ENCODE measurements around the gene ELFN2. TPM values are rescaled to one million over a fixed set of nuclear protein-coding genes. Genes with fewer than 3 reads are reported as not detected.

The ELFN2 gene
- total and polyA plus RNA-seq, 4 donors, result 0.07 to 0.19 (median 0.08) TPM; not detected in 1

GRCh38 chr22:37419969-37420685 is 7.2 kb downstream of the ELFN2 start:
- H3K27me3 ChIP-seq (ENCODE audit: control insufficient read depth in 4 of 4, insufficient read depth in 4 of 4, low read length in 3 of 4), result peaks cover 0 to 7% (median 5%) of the 10 kb centered on the region in 4 donors
- H3K27ac ChIP-seq (ENCODE audit: low read depth in 1 of 2, low read length in 2 of 2), result no peak overlapping the region
- no peak for DNase-seq (ENCODE audit: low spot score)
- TF ChIP-seq FOXA1 (IDR thresholded peaks at IDR 0.05) (no peak), EGR1 (IDR thresholded peaks at IDR 0.05; ENCODE audit: low read depth in 2 of 2) (no peak), CTCF (IDR thresholded peaks at IDR 0.05; ENCODE audit: low read depth, low read length, missing input control) (no peak), RXRA (IDR thresholded peaks at IDR 0.05) (no peak), GABPA (IDR thresholded peaks at IDR 0.05 in 1 of 2, conservative IDR thresholded peaks at IDR 0.05 in 1 of 2) (no peak), FOXA2 (IDR thresholded peaks at IDR 0.05) (no peak)
- H3K9me3 ChIP-seq (ENCODE audit: control insufficient read depth in 4 of 4, low read length in 3 of 4), result no peaks in the 10 kb centered on the region
- H3K36me3 ChIP-seq (ENCODE audit: control insufficient read depth in 4 of 4, insufficient read depth in 3 of 4, low read depth in 1 of 4, low read length in 3 of 4), result no peaks in the 10 kb centered on the region
- H3K4me1 ChIP-seq (ENCODE audit: control insufficient read depth in 4 of 4, insufficient read depth in 4 of 4, low read length in 3 of 4), result peaks cover 4 to 11% (median 6%) of the 10 kb centered on the region in 4 donors
- 4% methylated on average over 70 of the region's 70 CpGs for WGBS
- H3K4me3 ChIP-seq (ENCODE audit: low read depth in 1 of 3, low read length in 3 of 3), result peak overlapping the region in 1 of 3 donors; percentile 24
- no peak overlapping the region for H3K9ac ChIP-seq (ENCODE audit: low read depth in 1 of 2, low read length in 2 of 2)

GRCh38 chr22:37419370-37419968 is 7.8 kb downstream of the ELFN2 start:
- no peaks in the 10 kb centered on the region for H3K36me3 ChIP-seq (ENCODE audit: control insufficient read depth in 4 of 4, insufficient read depth in 3 of 4, low read depth in 1 of 4, low read length in 3 of 4)
- H3K27me3 ChIP-seq (ENCODE audit: control insufficient read depth in 4 of 4, insufficient read depth in 4 of 4, low read length in 3 of 4), result peaks cover 0 to 7% (median 5%) of the 10 kb centered on the region in 4 donors
- H3K9ac ChIP-seq (ENCODE audit: low read depth in 1 of 2, low read length in 2 of 2), result no peak overlapping the region
- WGBS, result 30% methylated on average over 43 of the region's 43 CpGs
- DNase-seq (ENCODE audit: low spot score), result no peak
- TF ChIP-seq JUND (IDR thresholded peaks at IDR 0.05), result no peak
- H3K27ac ChIP-seq (ENCODE audit: low read depth in 1 of 2, low read length in 2 of 2), result no peak overlapping the region
- no peaks in the 10 kb centered on the region for H3K9me3 ChIP-seq (ENCODE audit: control insufficient read depth in 4 of 4, low read length in 3 of 4)
- H3K4me1 ChIP-seq (ENCODE audit: control insufficient read depth in 4 of 4, insufficient read depth in 4 of 4, low read length in 3 of 4), result peaks cover 4 to 11% (median 6%) of the 10 kb centered on the region in 4 donors
- H3K4me3 ChIP-seq (ENCODE audit: low read depth in 1 of 3, low read length in 3 of 3), result peak overlapping the region in 1 of 3 donors; percentile 24

- no peak overlapping the region for H3K9ac ChIP-seq (ENCODE audit: low read depth in 1 of 2, low read length in 2 of 2)
- H3K4me1 ChIP-seq (ENCODE audit: control insufficient read depth in 4 of 4, insufficient read depth in 4 of 4, low read length in 3 of 4), result peaks cover 4 to 11% (median 6%) of the 10 kb centered on the region in 4 donors
- no peak overlapping the region for H3K27ac ChIP-seq (ENCODE audit: low read depth in 1 of 2, low read length in 2 of 2)
- H3K36me3 ChIP-seq (ENCODE audit: control insufficient read depth in 4 of 4, insufficient read depth in 3 of 4, low read depth in 1 of 4, low read length in 3 of 4), result no peaks in the 10 kb centered on the region
- no peak for DNase-seq (ENCODE audit: low spot score)
- H3K4me3 ChIP-seq (ENCODE audit: low read depth in 1 of 3, low read length in 3 of 3), result no peak overlapping the region
- TF ChIP-seq NR2F2 (IDR thresholded peaks at IDR 0.05) (no peak), JUND (IDR thresholded peaks at IDR 0.05) (no peak), FOXA2 (IDR thresholded peaks at IDR 0.05) (no peak), HNF4A (conservative IDR thresholded peaks at IDR 0.05) (no peak)
- WGBS, result 73% methylated on average over 28 of the region's 28 CpGs
- no peaks in the 10 kb centered on the region for H3K9me3 ChIP-seq (ENCODE audit: control insufficient read depth in 4 of 4, low read length in 3 of 4)
- H3K27me3 ChIP-seq (ENCODE audit: control insufficient read depth in 4 of 4, insufficient read depth in 4 of 4, low read length in 3 of 4), result peaks cover 0 to 7% (median 5%) of the 10 kb centered on the region in 4 donors
These were observed 8.5 kb downstream of the ELFN2 start for GRCh38 chr22:37418627-37419369.

Data from liver (tissue), 9 donors.